Measurements from ENCODE around the gene MAP2K7.
"Not testable (repeated sequence)": the region's sequence is repeated elsewhere in the genome, so short reads cannot be mapped to it uniquely, and the experiment has no call there.

MAP2K7 gene

DNA sequence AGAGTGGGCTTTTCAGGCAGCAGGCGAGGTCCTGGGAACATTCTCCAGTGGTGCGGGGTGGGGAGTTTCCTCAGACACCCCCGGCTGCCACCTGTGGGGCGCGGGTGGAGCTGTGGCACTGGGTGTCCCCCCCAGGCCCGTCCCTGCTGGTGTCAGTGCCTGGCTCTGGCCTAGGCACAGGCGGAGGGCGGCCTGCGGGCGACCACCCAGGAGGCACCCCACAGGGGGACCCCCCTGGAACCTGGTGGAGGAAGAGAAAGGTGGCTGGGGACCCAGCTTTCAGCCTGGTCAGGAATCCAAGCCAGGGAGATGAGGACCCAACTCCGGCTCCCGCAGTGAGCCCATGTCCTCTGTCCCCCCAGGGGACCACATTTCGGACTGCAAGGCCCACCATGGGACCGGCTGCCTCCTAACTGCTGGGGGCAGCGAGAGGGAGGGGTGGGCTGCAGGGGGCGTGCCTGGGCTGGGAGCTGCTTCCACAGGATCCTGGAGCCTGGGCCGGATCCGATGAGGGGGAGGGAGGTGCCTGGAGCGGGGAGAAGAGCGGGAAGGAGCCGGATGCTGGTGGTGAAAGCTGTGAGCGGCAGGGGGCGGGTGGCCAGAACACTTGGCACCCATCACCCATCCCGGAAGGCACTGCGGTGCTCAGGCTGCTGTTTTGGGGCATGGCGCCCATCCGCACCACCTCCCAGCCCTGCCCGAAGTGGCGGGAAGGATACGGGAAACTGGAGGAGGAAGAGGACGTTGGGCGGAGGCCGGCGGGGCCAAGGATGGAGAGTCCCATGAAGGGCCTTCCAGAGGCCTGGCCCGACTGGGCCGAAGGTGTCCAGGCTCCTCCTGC is 27.8 kb downstream of the MAP2K7 start:
- no peak for DNase-seq (ENCODE audit: low spot score)

- no peak for DNase-seq (ENCODE audit: low spot score)
These were observed 28.7 kb downstream of the MAP2K7 start for GRCh38 chr19:7932276-7932929.

GRCh38 chr19:7932930-7933300 is 29.2 kb downstream of the MAP2K7 start:
- DNase-seq (ENCODE audit: low spot score), result no peak

DNA sequence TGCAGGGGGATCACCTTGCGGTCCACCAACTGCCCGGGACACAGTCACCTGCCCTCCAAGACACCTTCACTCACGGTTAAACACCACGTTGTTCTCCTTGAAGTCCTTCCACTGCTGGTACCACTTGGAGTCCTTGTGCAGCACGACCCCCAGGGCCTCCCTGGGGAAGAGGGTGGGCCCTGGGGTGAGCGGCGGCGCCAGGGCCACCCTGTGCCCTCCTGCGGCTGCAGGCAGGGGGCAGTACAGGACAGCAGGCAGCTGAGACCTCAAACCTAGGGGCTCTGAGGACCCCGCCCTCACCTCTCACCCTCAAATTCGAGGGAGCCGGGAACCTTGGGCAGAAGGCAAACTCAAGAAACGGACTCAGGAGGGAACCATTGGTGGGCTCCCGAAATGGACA is 29.7 kb downstream of the MAP2K7 start:
- peak; percentile 23 for DNase-seq (ENCODE audit: low spot score)

GRCh38 chr19:7933828-7934725 is 30.4 kb downstream of the MAP2K7 start:
- DNase-seq (ENCODE audit: low spot score), result no peak

DNA sequence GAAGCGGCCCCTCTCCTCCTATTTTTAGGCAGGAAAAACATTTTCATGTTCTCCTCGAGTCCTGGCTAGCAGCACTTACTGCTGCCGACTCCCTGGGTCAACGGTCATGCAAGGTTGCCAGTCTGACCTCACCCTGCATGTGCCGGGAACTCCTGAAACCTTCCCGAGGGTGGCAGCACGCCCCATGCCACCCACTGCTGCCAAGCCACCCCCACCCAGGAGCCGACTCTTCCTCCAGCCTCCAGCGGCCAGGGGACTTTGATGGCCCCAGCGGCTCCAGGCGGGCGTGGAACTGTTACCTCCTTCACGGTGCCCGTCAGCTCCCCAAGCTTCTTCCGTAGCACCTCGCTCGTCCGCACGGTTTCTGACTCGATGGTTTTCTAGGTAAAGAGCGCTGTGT is 31.1 kb downstream of the MAP2K7 start:
- no peak for DNase-seq (ENCODE audit: low spot score)

GRCh38 chr19:7940841-7941240 is 37.2 kb downstream of the MAP2K7 start:
- no peak for DNase-seq (ENCODE audit: low spot score)

DNA sequence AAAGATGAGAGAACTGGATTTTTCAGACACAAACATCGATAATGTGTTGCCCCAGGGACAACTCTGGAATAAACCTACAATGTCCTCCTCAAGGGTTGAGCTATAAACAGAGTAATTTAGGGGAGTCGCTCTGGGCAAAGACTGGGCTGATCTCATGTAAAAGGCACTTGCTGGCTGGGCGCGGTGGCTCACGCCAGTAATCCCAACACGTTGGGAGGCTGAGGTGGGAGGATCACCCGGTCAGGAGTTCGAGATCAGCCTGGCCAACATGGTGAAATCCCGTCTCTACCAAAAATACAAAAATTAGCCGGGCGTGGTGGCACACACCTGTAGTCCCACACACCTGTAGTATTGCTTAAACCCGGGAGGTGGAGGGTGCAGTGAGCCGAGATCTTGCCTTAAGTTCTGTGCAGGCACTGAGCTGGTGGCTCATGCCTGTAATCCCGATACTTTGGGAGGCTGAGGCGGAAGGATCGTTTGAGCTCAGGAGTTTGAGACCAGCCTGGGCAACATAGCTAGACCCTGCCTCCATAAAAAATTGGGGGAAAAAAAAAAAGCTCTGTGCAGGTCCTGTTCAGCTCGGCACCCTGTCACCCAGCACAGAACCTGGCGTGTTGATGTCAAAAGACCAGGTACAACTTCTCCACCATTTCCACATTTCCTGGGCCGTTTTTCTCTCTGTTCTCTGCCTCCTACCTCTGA is 38.4 kb downstream of the MAP2K7 start:
- no peak for DNase-seq (ENCODE audit: low spot score)

GRCh38 chr19:7942981-7943443 is 39.3 kb downstream of the MAP2K7 start:
- DNase-seq (ENCODE audit: low spot score), result peak; percentile 51

GRCh38 chr19:7943444-7944176 is 39.9 kb downstream of the MAP2K7 start, which contains the start of gene TIMM44:
TSS of gene TIMM44 (minus strand) at chr19:7943666. CDS start at chr19:7943651, 15 bp downstream.
- DNase-seq (ENCODE audit: low spot score), result peak; percentile 100

GRCh38 chr19:7944177-7944761 is 40.6 kb downstream of the MAP2K7 start:
- DNase-seq (ENCODE audit: low spot score), result peak; percentile 97

GRCh38 chr19:7947939-7948338 is 44.3 kb downstream of the MAP2K7 start:
- no peak for DNase-seq (ENCODE audit: low spot score)

- DNase-seq (ENCODE audit: low spot score), result no peak
These were observed 49.4 kb downstream of the MAP2K7 start for GRCh38 chr19:7953060-7953459.

DNA sequence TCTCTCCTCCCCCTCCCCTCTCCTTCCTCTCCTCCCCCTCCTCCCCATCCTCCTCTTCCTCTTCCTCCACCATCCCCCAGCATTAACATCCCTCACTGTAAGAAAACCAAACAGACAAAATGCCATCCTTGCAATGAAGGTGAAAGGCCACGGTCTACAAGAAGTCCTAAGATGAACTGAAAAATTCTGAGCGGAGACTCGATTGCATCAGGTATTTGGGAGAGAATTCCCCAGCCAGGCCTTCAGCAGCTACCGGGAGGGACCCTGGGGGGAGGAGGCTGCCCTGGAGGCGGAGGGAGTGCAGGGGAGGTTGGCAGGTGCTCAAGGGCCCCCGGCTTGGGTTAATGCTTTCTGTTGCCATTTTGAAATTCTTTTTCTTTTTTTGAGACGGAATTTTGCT is 49.9 kb downstream of the MAP2K7 start:
- no peak for DNase-seq (ENCODE audit: low spot score)

DNA sequence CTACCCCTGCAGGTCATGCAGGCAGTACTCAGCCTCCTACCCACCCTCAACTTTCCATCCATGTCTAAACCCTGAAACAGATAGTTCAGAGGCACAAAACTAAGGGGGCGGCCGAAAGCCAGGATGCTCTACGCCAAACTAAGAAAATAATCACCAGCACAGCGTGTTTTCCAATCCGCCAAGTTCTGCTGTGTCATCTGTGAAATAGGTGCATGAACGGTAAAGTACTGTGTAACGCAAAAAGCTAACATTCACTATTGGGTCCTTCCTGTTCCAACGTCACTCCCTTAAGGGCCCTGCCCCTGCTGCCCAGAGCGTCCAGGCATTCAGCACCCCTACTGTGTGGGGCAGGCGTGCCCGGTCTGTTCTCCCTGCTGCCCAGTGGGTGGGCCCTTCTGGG is 52.0 kb downstream of the MAP2K7 start:
- no peak for DNase-seq (ENCODE audit: low spot score)

DNA sequence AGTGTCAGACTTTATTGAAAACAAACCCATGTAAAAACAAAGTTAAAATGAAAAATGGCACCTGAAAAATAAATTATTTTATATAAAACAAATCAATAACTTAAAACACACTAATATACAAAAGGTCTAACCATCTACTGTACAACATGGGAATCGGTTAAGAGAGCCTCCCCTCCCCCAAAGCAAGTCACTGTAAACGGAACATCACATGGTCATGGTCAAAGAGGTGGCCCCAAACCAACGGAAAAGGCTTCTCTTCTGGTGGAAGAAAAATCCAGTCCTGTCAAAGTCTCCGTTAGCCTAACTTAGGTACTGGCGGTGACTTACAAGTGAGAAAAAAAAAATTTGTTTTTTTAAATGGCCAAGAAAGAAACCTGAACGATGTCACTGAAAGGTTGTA is 55.5 kb downstream of the MAP2K7 start:
- no peak for DNase-seq (ENCODE audit: low spot score)

DNA sequence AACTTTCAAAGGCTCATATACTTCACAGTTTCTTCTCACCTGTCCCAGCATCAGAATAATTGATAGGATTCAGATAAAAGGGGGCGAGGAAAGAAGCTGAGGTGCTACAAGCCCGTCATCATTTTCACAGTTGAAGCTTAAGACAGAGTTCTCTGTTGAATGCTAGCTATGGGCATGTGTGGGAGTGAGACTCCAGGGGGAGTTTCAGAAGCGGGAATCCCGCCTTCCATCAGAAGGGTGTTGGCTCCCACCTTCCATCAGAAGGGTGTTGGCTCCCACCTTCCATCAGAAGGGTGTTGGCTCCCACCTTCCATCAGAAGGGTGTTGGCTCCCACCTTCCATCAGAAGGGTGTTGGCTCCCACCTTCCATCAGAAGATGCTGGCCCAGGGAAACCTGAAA is 57.4 kb downstream of the MAP2K7 start:
- not testable (repeated sequence) for DNase-seq (ENCODE audit: low spot score)

DNA sequence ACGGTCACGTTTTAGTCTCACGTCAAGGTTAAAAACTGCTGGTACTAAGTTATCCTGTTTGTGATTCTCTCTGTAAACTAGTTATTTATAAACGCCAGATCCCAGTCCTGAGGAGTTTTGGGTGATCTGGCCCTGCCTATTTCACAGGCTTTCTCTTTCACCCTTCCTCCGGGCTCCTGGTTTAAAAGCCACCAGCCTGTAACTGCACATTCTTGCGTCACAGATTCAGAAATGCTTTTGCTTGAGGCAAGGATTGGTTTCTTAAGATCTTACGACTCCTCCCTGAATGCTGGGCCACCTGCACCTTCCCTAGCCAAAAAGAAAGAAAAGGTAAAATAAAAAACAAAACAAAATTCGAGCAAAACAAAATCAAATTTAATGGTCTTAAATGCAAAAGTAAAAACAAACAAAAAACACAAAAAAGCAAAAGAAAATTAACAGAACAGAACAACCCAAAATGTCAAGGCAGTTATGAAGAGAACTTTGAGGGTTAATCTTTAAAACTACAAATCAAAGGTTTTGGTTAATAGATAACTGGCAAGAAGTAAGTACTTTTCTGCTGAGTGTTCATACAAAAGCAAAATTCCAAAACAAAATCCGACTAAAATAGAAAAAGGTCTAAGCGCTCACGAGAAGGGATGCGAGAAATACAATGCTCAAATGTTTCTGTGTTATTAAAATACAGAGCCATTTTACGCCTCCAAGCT is 58.4 kb downstream of the MAP2K7 start:
- no peak for DNase-seq (ENCODE audit: low spot score)

DNA sequence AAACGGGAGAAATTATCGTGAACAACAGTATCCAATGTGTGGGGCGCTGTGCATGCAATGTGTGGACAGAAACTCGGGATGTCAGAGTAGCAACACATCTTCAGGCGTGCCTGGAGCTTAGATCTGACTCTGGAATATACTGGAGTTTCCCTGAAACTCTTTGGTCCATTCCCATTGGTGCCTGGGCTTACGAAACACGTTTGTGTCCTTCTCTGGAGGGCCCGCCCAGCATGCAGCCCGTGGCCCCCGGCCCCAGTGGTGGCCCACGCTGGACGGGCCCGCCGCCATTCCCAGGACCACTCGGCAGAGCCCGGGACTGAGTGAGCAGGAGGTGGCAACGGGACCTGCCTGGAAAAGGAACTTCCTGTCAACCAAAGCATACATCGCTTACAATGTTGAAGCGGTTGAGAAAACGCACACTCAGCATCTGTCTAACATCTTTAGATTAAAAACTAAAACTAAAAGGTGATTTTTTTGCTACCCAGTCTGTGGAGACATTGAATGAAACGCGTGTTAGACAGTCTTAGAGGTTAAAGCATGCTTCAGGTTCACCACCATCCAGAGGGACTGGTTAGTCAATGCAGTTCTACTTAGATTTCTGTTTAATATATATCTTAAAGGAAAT is 59.1 kb downstream of the MAP2K7 start:
- DNase-seq (ENCODE audit: low spot score), result no peak

DNA sequence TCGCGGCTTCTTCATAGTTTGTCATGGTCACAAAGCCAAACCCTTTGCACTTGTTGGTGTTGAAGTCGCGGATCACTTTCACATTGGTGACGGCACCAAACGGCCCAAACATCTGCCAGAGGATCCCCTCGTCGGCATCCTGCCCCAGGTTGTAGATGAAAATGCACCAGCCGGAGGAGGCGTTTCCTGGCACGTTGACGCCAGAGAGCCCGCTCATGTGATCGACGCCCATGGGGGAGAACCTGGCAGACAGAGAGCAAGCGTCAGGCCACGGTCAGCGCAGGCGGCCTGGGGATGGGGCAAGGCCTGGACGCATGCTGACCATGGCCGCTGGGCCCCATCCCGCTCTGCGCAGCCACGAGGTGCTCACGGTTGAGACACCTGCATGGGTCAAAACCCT is 59.9 kb downstream of the MAP2K7 start:
- no peak for DNase-seq (ENCODE audit: low spot score)

Measured in NAMALWA (cell line).